GM19468 (cell line): Measurements from ENCODE around the gene EGFLAM.

ENCODE experiments used
- ATAC-seq: cut with Tn5 transposase; IDR thresholded peaks from one replicate; pipeline ENCODE4 v1.9.1; 2021; ENCODE audit warnings: mild to moderate bottlenecking, moderate library complexity, moderate number of reproducible peaks; ENCODE audit not compliant: unreplicated experiment; ENCODE audit errors: extremely low read depth

Gene EGFLAM

GRCh38 chr5:38258319-38259061 is at the start of gene EGFLAM:
EGFLAM (plus strand) TSS chr5:38258559; CDS start chr5:38258755, 196 bp downstream.
- ATAC-seq = no peak

GRCh38 chr5:38208782-38209378 is 49.5 kb upstream of the EGFLAM start:
- no peak for ATAC-seq

GRCh38 chr5:38210676-38211353 is 47.5 kb upstream of the EGFLAM start:
- no peak for ATAC-seq

GRCh38 chr5:38211354-38211710 is 47.0 kb upstream of the EGFLAM start:
- ATAC-seq = no peak

GRCh38 chr5:38212307-38212706 is 46.1 kb upstream of the EGFLAM start:
- ATAC-seq = no peak

- no peak for ATAC-seq
Measured at GRCh38 chr5:38226091-38226490, 32.3 kb upstream of the EGFLAM start.

GRCh38 chr5:38228914-38229313 is 29.4 kb upstream of the EGFLAM start:
- no peak for ATAC-seq

- ATAC-seq = no peak
Measured at GRCh38 chr5:38234737-38235136, 23.6 kb upstream of the EGFLAM start.

GRCh38 chr5:38237681-38238080 is 20.7 kb upstream of the EGFLAM start:
- ATAC-seq = no peak

GRCh38 chr5:38240212-38240611 is 18.1 kb upstream of the EGFLAM start:
- no peak for ATAC-seq

GRCh38 chr5:38241655-38242054 is 16.7 kb upstream of the EGFLAM start:
- no peak for ATAC-seq

GRCh38 chr5:38245307-38245706 is 13.1 kb upstream of the EGFLAM start:
- no peak for ATAC-seq

- ATAC-seq = no peak
Measured at GRCh38 chr5:38249301-38249700, 9.1 kb upstream of the EGFLAM start.

- ATAC-seq = no peak
Measured at GRCh38 chr5:38249812-38250211, 8.5 kb upstream of the EGFLAM start.

- no peak for ATAC-seq
Measured at GRCh38 chr5:38250763-38251448, 7.5 kb upstream of the EGFLAM start.

GRCh38 chr5:38253759-38254158 is 4.6 kb upstream of the EGFLAM start:
- ATAC-seq = no peak

- no peak for ATAC-seq
Measured at GRCh38 chr5:38257308-38258041, 884 bp upstream of the EGFLAM start.

- ATAC-seq = no peak
Measured at GRCh38 chr5:38258042-38258318, 379 bp upstream of the EGFLAM start.

GRCh38 chr5:38259062-38259808 is 876 bp downstream of the EGFLAM start:
- no peak for ATAC-seq

GRCh38 chr5:38259809-38260160 is 1.4 kb downstream of the EGFLAM start:
- no peak for ATAC-seq
